Kidney (tissue), 14 donors: ENCODE data around the gene CAMTA1. TPM values are rescaled to one million over a fixed set of nuclear protein-coding genes. Genes with fewer than 3 reads are reported as not detected.

Source experiments
- DNase-seq, 5 donors: peaks; one replicate each; pipeline ENCODE4 v3.0.0-alpha.2; 2013 to 2020
- FAIRE-seq: peaks from 2 replicates; lab custom pipeline; 2012; peaks lifted over from hg19 to GRCh38; lab: Jason Lieb, UNC
- H3K27ac ChIP-seq, 2 donors: one replicate each; pipeline ENCODE4 v1.7.0; 2013; ENCODE audit warnings: low read depth in 2 of 2, low read length in 2 of 2, inconsistent platforms in 1 of 2
- H3K27me3 ChIP-seq: one replicate; pipeline ENCODE4 v1.7.1; 2013; ENCODE audit warnings: low read length, inconsistent platforms; ENCODE audit not compliant: control insufficient read depth, insufficient read depth
- H3K36me3 ChIP-seq, 3 donors: one replicate each; pipeline versions ENCODE4 v1.7.0 to v1.7.1; 2013; ENCODE audit warnings: low read length in 3 of 3, control low read depth in 1 of 3, inconsistent platforms in 1 of 3; ENCODE audit not compliant: insufficient read depth in 3 of 3, control insufficient read depth in 2 of 3
- H3K4me1 ChIP-seq, 3 donors: one replicate each; pipeline versions ENCODE4 v1.7.0 to v1.7.1; 2013; ENCODE audit warnings: low read length in 3 of 3, inconsistent platforms in 1 of 3, low read depth in 1 of 3; ENCODE audit not compliant: control insufficient read depth in 2 of 3, insufficient read depth in 2 of 3
- H3K4me3 ChIP-seq, 3 donors: one replicate each; pipeline versions ENCODE4 v1.7.0 to v1.8.1; 2013; ENCODE audit warnings: low read length in 3 of 3, control low read depth in 1 of 3, inconsistent platforms in 1 of 3
- H3K9ac ChIP-seq, 3 donors: one replicate each; pipeline versions ENCODE4 v1.7.0 to v1.7.1; 2013; ENCODE audit warnings: low read length in 3 of 3, control low read depth in 1 of 3, inconsistent platforms in 1 of 3
- H3K9me3 ChIP-seq, 3 donors: one replicate each; pipeline versions ENCODE4 v1.7.0 to v1.7.1; 2013; ENCODE audit warnings: low read length in 3 of 3, control low read depth in 1 of 3, inconsistent platforms in 1 of 3; ENCODE audit not compliant: control insufficient read depth in 2 of 3, insufficient read depth in 1 of 3
- intact Hi-C: fragments of 100-400 bp; cut with DNase I; formaldehyde crosslinking; loops from one replicate; pipeline ENCODE4 v1.11.1; 2022
- polyA plus RNA-seq: library from polyadenylated mRNA; stranded (reverse); fragments of 350-450 nt; fragmentation: Illumina TruSeq; extraction: RNeasy Lipid Tissue Mini Kit (QIAGEN cat#74804); gene quantifications from one replicate; pipeline ENCODE4 v1.2.3, GENCODE V29; 2014; ENCODE audit warnings: low read depth, low replicate concordance; ENCODE audit not compliant: insufficient read depth
- total RNA-seq: library from RNA; stranded (reverse); fragmentation: NEBNext Ultra II Directional; extraction: Animal tissue kit (Norgen Biotek cat#: 25700); gene quantifications from one replicate; pipeline ENCODE4 v1.2.1, GENCODE V29; 2021
- TF ChIP-seq, protein P1 (sequence below): IDR thresholded peaks from 3 replicates; pipeline ENCODE4 v1.5.1; 2012; ENCODE audit warnings: mild to moderate bottlenecking, moderate library complexity, borderline replicate concordance; ENCODE audit not compliant: insufficient read depth; ENCODE audit errors: extremely low read depth
- donor health status: control.
- donor health status: control.
- donor health status: control.
- donor health status: control.
- donor health status: control.
- donor health status: DM: yes; HTN: yes; CAD: no.
- donor health status: Normal renal cell carcinoma (clear cell type).

The CAMTA1 gene
- total and polyA plus RNA-seq, 2 donors from 2014 or later: 79.0 to 170 TPM

DNA sequence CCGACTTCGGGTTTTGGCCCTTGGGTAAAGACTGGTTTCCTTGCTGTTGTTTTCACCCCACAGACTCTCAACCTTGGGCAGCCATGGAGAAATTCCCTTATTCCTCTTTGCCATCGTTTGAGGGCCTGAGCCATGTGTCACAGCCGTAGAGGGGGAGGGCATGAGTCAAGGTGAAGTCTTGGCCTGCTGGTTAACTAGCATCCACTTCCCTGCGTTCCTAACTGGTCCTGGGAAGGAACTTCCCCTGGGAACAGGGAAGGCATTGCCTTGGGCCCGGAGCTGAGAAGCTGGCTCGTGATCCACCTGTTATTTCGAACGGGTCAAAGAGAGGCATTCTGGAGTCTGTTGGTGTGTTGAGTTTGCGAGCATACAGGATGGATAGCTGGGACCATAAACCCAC lies 464.9 kb downstream of the CAMTA1 start:
- Histone ChIP-seq H3K27ac (no peak overlapping the region), H3K27me3 (no peaks in the 10 kb centered on the region), H3K36me3 (no peaks in the 10 kb centered on the region), H3K9me3 (no peaks in the 10 kb centered on the region), H3K4me1 (no peaks in the 10 kb centered on the region), H3K4me3 (no peak overlapping the region), H3K9ac (no peak overlapping the region)
- DNase-seq: no peak
- no peak for FAIRE-seq
- intact Hi-C loops: no loop called here
- TF ChIP-seq, protein P1, sequence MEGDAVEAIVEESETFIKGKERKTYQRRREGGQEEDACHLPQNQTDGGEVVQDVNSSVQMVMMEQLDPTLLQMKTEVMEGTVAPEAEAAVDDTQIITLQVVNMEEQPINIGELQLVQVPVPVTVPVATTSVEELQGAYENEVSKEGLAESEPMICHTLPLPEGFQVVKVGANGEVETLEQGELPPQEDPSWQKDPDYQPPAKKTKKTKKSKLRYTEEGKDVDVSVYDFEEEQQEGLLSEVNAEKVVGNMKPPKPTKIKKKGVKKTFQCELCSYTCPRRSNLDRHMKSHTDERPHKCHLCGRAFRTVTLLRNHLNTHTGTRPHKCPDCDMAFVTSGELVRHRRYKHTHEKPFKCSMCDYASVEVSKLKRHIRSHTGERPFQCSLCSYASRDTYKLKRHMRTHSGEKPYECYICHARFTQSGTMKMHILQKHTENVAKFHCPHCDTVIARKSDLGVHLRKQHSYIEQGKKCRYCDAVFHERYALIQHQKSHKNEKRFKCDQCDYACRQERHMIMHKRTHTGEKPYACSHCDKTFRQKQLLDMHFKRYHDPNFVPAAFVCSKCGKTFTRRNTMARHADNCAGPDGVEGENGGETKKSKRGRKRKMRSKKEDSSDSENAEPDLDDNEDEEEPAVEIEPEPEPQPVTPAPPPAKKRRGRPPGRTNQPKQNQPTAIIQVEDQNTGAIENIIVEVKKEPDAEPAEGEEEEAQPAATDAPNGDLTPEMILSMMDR: no peak

DNA sequence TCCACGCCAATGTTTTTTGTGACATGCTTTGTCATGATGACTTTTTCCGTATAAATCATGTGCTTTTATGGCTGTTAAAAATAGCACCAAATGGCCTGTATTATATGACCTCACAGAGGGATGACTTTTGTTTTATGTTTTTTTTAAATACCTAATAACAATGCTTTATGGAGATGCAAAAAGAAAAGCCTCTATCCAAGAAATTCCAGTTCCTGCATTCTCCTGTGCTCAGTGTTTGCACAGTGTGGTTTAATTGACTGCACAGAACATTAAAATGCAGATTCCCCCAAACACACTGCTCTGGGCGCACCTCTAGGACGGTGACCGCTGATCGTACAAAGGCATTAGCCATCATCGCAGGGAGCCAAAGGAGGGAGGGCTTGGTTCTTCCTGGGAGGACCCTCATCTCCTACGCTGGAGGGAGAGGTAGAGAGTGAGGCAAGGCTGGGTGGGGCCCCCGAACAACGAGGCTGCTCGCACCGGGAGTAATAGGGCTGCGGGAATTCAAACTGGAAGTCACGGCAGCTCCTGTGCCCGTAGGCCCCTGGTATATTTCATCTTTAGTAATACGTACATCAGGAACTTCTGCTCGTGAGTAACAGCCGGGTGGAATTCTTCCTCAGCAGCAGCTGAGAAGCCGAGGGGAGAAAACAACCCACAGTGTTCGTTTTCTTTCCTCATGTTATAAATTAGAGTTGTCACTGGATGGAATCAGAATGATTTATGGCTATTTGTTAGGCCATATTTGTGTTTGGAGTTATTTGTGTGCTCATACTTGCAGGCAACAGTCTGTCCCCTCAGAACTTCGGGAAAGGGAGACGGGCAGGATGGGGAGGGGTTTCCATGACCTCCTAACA lies 465.6 kb downstream of the CAMTA1 start:
- no peaks in the 10 kb centered on the region for H3K4me1 ChIP-seq
- FAIRE-seq: no peak
- H3K27me3 ChIP-seq: no peaks in the 10 kb centered on the region
- H3K9ac ChIP-seq: no peak overlapping the region
- TF ChIP-seq, protein P1: no peak
- intact Hi-C loops: no loop called here
- no peak overlapping the region for H3K4me3 ChIP-seq
- no peaks in the 10 kb centered on the region for H3K9me3 ChIP-seq
- DNase-seq: no peak
- H3K27ac ChIP-seq: no peak overlapping the region
- H3K36me3 ChIP-seq: no peaks in the 10 kb centered on the region

DNA sequence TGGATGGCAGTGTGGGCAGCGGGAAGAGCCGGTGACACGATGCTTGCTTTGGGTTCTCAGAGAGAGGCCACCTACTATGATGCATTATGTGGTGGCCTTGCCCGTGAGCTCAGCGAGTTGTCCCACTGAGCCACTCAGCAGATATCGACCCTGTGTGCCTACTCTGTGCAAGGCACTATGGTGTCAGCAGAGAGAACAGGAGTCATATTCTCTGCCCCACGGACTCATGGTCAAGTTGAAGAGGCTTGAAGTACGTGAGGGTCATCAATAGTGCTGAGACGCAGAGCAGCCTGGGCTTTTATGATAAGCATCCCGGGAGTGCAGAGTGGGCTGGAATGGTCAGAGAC lies 466.2 kb downstream of the CAMTA1 start:
- no peak overlapping the region for H3K9ac ChIP-seq
- DNase-seq (no peak), FAIRE-seq (no peak)
- TF ChIP-seq, protein P1: no peak
- intact Hi-C loops: no loop called here
- no peaks in the 10 kb centered on the region for H3K4me1 ChIP-seq
- no peak overlapping the region for H3K27ac ChIP-seq
- no peaks in the 10 kb centered on the region for H3K36me3 ChIP-seq
- H3K9me3 ChIP-seq: no peaks in the 10 kb centered on the region
- H3K27me3 ChIP-seq: no peaks in the 10 kb centered on the region
- H3K4me3 ChIP-seq: no peak overlapping the region
